NCI-H1417 (cell line): ENCODE results near the gene CUL9.

Source experiments
- DNase-seq, 3 experiments: peaks; one replicate each; lab custom pipeline; 2025; lab: John Stamatoyannopoulos, UW

The CUL9 gene

DNA sequence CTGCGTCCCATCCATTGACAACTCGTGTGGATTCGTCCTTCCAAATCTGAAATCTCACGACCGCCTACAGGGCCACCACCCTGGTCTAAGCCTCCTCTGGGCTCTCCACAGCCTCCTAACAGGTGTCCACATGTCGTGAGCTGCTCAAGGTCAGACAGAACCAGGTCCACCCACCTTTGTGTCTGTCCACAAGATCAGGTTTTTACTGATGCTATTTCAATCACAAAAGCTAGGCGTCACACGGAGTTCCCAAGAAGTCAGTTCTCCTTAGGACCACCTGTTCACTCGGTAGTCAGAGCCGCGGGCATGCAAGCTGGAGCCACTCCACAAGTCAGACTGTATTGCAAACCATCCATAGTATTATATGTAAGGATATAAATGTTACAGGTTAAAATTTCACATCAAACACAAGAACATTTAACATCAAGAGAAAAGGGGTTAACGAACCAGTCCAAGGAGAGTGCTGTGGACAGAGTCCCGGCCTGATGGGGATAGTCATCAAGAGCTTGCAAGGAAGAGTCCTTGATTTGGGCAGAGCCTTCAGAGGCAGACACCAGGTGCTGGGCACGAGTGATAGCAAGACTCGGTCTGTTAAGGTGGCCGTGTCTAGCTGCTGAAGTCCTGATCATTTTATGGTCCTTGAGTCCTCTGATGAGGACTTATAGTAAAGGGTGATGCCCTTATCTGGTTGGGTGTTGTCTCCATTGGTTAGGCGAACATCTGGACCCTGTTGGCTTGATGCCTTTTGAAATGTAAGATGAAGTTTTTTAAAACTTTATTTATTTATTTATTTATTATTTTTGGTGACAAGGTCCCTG lies 48.0 kb downstream of the CUL9 start:
- no peak for DNase-seq

DNA sequence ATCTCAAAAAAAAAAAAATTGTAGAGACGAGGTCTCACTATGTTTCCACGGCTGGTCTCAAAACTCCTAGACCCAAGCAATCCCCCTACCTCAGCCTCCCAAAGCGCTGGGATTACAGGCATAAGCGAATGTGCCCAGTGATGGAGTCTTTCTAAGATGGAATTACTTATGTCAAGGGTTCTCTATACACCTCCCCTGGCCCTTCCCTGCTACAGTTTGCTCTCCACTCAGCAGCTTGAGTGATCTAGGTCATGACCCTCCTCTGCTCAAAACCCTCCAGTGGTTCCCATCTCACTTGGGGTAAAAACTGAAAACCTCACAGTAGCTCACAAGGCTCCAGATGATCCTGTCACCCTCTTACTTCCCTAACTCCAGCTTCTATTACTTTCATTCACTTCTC lies 49.1 kb downstream of the CUL9 start:
- DNase-seq, result no peak

DNA sequence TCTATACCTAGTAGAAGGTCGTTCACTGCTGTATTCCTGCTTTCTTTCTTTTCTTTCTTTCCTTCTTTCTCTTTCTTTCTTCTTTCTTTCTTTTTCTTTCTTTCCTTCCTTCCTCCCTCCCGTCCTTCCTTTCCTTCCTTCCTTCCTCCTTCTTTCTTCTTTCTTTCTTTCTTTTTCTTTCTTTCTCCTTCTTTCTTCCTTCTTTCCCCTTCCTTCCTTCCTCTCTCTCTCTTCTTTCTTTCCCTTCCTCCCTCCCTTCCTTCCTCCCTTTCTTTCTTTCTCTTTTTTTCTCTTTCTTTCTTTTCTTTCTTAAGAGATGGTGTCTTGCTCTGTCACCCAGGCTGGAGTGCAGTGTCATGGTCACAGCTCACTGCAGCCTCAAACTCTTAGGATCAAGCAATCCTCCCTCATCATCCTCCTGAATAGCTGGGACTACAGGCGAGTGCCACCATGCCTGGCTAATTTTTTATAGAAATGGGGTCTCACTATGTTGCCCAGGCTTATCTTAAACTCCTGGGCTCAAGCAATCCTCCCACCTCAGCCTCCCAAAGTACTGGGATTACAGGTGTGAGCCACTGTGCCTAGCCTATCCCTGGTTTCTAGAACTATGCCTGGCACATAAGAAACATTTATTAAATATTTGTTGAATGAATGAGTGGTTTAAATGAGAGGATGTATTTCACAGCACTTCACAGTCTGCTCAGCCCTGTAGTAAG lies 49.9 kb downstream of the CUL9 start:
- no peak for DNase-seq

DNA sequence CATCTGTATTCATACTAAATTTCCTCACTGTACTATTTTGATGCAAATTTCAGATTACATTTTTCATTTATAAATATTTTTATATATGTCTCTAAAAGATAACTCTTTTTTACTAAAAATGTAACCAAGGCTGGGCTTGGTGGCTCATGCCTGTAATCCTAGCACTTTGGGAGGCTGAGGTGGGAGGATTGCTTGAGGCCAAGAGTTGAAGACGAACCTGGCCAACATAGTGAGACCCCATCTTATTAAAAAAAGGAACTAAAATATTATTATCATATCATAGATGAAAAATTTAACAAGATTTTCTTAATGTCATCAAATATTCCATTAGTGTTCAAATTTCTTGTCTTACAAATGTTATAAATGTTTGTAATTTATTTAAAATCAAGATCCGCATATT lies 53.8 kb downstream of the CUL9 start:
- no peak for DNase-seq

DNA sequence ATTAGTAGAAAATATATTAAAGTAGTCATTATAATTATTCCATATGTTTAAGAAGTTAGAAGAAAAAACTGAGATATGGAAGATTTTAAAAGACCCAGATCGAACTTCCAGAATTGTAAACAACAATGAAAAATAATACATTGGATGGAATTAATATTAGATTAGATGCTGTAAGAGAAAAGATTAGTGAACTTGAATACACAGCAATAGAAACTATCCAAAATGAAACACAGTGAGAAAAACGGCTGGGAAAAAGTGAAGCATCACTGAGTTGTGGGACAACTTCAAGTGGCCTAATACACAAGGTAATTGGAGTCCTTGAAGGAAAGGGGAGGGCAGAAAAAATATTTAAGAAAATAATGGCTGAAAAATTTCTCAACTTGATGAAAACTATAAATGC lies 57.1 kb downstream of the CUL9 start:
- DNase-seq, result no peak

DNA sequence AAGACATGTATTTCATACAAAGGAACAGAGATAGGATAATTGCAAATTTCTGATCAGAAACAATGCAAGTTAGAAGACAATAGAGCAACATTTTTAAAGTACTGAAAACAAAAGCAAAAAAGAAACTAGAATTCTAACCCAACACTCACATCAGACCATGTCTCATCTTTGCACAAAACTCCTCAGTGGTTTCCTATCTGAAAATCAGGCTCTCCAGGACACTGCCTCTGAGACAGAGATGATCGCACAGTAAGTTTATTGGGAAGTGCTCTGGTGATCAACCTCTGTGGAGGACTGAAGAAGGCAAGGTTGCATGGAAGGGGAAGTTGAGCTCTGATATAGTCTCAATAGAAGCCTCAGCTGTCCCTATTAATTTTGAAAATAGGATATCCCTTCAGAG lies 59.0 kb downstream of the CUL9 start:
- DNase-seq, result no peak

DNA sequence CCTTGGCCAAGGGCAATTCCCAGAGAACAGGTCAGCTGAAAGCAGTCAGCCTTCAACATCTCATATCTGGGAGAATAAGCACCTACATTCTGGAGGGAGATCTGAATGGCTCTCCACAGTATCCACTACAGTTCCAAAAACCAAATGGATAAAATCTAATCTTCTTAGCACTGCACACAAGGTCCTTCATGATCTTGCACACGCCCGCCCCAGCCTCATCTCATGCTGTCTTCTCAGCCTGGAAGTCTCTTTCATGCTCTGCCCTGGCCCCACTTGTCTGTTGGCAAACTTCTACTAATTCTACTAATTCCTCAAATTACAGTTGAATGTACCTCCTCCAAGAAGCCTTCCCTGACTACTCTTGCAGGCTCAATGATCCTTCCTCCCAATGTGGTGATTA lies 59.5 kb downstream of the CUL9 start:
- no peak for DNase-seq

DNA sequence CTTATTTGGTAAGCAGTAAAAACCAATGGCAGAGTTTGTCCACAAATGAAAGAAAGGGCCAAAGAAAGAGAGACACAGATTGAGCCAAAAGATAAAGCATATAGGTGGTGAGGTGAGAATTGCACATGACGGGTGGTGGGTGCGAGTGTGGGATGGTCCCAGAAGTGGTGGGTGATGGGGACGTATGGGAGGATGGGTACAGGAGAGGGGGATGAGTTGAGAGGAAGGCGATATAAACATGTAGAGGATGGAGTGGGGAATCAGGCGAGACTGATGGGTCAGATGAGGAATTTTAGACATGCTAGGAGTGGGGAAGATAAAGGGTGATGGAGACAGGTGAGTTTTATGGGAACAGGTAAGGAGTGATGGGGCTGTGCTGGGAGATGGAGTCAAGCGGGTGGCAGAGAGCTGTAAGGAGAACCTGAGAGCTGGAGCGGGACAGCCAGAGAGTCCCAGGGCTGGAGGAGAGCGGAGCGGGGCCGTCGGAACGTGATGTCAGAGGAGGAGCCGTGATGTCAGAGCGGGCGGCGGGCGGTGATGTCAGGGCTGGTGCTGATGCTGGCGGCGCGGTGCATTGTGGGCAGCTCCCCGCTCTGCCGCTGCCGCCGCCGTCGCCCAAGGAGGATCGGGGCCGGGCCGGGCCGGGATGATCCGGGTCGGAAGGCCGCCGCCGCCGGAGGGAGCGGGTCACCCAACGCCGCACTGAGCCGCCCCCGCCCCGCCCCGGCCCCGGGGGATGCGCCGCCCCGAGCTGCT lies 61.1 kb downstream of the CUL9 start, which contains the start of gene TTBK1:
TSS of gene TTBK1 (plus strand) at position 574 of the 756 bp plus-strand sequence. CDS start 3,180 bp downstream, outside the sequence.
- peak in 2 of 3 experiments; percentile 61 to 76 for DNase-seq

DNA sequence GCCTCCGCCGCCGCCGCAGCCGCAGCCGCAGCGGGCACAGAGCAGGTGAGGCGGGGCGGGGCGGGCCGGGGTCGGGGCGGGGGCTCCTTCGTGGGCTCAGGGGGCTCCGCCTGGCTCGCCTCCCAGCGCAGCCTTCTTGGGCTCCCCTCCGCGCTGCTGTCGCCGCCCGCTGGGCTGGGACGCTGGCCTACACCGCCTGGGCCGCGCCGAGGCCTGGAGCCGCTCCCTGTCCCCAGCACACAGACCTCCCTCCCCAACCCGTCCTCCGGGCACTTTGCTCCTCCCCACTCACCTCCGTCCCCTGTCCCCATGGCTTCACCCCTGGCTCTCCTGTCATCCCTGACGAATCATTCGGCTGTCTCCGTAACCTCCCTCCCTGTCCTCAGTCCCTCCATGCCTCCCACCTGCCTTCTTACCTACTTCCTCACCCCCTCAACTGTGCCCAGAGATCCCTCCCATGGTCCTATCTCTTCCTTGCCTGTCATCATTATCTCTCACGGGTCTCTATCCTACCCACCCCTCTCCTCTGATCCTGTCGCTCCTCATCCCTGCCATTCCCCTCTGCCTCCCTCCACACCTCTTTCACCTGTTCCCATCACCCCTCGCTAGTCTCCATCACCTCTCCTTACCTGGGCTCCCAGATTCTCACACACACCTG lies 61.8 kb downstream of the CUL9 start:
- peak in 2 of 3 experiments; percentile 44 to 52 for DNase-seq

DNA sequence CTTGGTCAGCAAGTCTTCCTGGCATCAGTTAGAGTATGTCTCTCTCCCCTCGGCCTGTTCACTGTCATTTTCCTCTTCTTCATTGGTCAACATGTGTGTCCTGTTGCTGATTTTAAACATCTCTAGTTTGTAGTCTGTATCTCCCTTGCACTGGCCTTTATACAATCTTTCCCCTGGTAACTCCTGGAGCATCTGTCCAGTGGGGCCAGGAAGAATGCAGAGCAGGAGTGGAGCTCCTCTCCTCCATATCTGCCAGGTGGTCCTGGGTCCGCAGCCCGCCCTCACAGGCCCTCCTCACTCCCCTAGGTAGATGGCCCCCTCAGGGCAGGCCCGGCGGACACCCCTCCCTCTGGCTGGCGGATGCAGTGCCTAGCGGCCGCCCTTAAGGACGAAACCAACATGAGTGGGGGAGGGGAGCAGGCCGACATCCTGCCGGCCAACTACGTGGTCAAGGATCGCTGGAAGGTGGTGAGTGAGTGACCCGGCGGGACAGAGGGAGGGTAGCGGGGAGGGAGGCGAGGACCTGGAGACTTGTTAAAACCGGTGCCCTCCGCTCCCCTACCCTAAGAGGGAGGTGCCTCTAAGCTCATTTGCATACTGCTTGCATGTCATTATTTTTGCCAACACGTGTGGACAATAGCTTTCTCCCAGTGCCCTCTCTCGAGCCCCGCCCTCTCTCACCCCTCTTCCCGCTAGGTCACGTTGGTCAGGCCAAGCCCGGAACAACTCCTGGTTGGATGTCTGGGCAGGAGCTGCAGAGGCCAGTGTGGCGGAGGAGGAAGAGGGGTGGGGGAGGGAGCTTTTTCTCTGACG lies 64.5 kb downstream of the CUL9 start:
- peak; percentile 47 to 84 (median 48) for DNase-seq

DNA sequence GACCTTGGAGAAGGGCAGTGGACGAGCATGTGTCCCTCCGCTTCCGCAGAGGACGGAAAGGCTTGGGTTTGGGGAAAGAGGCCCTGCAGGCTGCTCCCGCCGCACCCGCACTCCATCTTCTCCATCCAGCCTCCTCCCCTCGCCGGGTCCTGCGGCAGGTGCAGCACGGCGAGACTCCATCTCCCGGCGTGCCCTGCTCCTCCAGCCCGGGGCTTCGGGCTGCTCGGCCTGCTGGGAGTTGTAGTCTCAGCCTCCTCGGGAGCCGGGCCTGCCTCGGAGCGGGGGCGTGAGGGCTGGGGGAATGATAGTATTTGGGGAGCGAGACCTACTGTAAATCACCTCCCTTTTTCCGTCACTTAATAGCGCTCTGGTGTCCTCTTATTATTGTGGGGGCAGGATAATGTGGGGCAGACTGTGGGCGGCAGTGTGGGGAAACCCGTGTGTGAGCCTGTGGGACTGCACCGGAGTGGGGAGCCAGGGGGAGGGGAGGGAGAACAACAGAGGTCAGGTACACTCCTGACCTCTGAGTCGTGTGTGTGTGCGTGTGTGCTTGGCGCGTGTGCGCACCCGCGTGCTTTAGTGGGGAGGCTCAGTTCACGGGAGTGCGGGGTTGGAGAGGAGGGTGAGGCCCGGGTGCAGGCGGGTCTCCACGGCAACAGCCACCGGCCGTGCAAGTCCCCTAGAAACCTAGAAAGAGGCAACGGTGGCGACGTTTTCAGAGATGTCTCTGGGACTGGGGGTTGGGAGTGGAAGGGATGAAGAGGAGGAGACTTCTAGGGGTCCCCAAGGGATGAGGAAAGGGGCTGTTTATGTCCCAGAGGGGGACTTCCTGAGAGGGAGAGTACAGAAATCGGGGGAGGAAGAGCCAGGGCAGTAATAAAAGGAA lies 65.4 kb downstream of the CUL9 start:
- DNase-seq, result peak; percentile 72 to 84 (median 80)

DNA sequence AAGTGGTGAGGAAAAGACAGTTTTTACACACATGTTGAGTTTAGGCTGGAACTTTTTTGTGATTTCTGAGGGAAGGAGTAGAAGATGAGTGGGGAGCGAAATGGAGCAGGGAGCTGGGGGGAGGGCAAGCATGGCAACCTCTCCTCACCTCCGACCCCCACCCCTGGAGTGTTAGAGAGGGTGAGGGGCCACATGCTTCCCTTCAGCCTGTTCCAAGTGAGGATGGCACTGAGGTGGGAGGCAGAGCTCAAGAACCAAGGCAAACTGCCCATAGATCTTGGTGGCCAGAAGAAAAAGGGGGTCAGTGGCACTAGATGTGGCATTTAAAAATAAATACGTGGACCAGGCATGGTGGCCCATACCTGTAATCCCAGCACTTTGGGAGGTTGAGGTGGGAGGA lies 66.1 kb downstream of the CUL9 start:
- DNase-seq, result no peak

DNA sequence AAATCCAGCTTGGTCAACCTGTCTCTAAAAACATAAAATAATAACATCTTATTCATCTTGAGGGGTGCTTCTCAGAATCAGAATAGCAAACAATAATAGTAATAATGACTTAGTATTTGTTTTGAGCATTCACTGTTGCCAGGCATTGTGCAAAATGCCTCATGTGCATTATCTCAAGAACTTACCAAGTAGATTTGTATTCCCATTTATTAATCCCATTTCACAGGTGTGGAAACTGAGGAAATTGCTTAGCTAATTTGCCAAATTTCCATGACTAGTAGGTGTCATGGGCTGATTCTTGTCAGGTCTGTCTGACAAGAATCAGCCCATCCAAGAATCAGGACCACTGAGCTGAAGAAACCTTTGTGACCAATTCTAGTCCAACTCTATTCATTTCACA lies 66.8 kb downstream of the CUL9 start:
- DNase-seq, result no peak

DNA sequence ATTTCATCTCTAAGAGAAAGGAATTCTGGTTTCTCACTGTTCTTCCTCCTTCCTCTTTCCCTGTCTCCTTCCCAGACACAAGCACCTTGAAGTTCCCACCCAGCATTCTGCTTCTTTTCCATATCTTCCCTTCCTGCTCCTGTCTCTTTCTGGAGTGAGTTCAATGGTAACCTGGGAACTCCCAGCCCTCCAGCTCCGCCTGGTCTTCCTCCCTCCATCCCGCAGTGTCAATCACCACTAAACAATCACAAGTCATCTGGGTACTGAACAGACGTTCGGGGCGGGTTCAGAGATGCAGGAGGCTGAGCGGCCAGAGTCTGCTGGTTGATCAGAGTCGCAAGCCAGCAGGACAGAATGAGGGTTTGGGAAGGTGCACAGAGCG lies 69.0 kb downstream of the CUL9 start:
- DNase-seq, result no peak

DNA sequence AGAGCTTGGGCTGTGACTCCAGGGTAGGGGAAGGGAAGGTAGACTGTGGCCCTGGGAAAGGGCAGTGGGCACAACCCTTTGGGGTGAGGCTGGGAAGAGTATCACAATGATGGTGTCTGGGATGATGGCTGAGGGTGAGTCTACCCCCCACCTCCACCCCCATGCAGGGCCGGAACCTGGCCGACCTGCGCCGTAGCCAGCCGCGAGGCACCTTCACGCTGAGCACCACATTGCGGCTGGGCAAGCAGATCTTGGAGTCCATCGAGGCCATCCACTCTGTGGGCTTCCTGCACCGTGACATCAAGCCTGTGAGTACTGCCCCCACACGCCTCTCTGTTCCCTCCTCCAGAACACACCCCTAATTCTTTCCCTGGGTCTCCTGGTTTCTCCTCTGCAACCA lies 71.4 kb downstream of the CUL9 start:
- DNase-seq, result no peak

DNA sequence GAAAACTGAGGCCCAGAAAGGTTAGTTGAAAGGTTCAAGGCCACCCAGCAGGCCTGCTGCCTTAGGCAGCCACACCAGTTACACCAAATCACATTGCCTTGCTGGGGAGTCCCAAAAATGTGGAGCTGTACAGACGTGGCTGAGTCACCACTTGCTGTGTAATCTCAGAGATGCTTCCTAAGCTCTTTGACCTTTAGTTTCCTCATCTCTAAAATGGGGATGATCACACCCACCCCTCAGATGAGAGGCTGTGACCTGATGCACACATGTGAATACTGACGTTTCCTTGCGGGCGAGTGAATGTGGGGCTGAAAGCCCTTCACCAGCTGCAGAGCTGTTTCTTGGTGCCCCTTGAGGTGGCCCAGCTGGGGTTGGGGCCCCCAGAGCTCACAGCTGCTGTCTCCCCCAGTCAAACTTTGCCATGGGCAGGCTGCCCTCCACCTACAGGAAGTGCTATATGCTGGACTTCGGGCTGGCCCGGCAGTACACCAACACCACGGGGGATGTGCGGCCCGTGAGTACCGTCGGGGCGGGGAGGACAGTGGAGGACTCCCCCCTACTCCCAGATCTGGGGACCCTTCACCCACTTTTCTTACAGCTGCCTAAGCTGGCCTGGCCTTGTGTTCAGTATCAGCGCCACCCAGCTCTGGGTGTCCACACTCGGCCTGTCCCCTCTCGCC lies 72.3 kb downstream of the CUL9 start:
- no peak for DNase-seq

DNA sequence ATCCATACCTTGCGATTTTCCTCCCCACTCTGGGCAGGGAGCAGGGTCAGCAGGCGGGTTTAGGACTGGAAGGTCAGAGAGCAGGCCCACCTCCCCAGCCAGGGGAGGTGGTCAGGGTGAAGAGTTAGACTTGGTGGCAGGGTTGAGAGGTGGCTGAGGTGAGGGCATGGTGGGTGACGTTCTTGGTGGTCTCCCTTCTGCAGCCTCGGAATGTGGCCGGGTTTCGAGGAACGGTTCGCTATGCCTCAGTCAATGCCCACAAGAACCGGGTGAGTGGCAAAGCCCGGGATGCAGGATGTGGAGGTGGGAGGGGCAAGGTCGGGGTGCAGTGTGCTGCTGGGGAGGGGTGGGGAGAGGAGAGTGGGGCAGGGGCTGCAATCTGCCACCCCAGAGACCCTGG lies 72.8 kb downstream of the CUL9 start:
- no peak for DNase-seq

DNA sequence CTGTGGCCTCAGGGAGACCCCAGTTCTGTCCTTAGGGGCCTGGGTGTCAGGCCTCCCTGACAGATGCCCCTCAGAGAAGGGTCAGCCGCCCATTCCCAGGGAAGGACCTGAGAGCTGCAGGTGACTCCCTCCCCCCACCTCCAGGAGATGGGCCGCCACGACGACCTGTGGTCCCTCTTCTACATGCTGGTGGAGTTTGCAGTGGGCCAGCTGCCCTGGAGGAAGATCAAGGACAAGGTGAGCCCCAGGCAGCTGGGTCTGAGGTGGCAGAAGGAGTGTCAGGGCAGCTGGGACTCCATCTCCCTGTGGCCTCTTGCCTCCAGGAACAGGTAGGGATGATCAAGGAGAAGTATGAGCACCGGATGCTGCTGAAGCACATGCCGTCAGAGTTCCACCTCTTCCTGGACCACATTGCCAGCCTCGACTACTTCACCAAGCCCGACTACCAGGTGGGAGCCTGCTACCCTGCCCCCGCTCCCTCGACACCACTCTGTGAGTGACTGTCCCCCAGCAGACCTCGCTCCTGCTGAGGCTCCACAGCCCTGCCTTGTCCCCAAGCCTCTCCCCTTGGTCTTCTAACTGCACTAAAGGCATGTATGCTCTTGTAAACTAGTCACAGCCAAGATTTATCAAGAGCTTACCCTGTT lies 73.5 kb downstream of the CUL9 start:
- no peak for DNase-seq
